K562 (cell line): ENCODE measurements around the gene SKIDA1. TPM values are rescaled to one million over a fixed set of nuclear protein-coding genes. Genes with fewer than 3 reads are reported as not detected.

Source experiments
- ARNT ChIP-seq, 2 experiments: fragments of 450-650 bp; IDR thresholded peaks; 2 replicates each; pipeline ENCODE4 v1.6.1; 2016; ENCODE audit warnings: mild to moderate bottlenecking in 1 of 2
- ASH1L ChIP-seq: fragments of 450-650 bp; IDR thresholded peaks from 2 replicates; pipeline ENCODE4 v1.6.1; 2018; ENCODE audit warnings: borderline replicate concordance, mild to moderate bottlenecking, low read depth; ENCODE audit not compliant: partially characterized antibody
- BACH1 ChIP-seq: fragments of 200-800 bp; sonication (Bioruptor generic); IDR thresholded peaks from 2 replicates; pipeline ENCODE4 v1.6.1; 2016; ENCODE audit warnings: missing genetic modification characterization, missing compliant biosample characterization
- CHD1 ChIP-seq: fragments of 200-600 bp; sonication (generic); IDR thresholded peaks from one replicate; pipeline ENCODE4 v1.6.1; 2012; ENCODE audit warnings: mild to moderate bottlenecking, moderate library complexity, low read length, inconsistent platforms
- CTCF ChIP-seq, 3 experiments: IDR thresholded peaks in 2 of 3; conservative IDR thresholded peaks in 1 of 3; 2 replicates each; pipeline ENCODE4 v1.5.1; 2011 to 2012; ENCODE audit warnings: low read length in 3 of 3, mild to moderate bottlenecking in 3 of 3, control low read depth in 2 of 3, improper control_type of control experiment in 1 of 3, inconsistent platforms in 1 of 3, low read depth in 1 of 3, mixed read lengths in 1 of 3, moderate library complexity in 1 of 3; ENCODE audit not compliant: insufficient read depth in 2 of 3
- EP300 ChIP-seq: IDR thresholded peaks from 2 replicates; pipeline ENCODE4 v1.6.1; 2012; ENCODE audit warnings: low read length, improper control_type of control experiment
- GTF2F1 ChIP-seq: IDR thresholded peaks from 2 replicates; pipeline ENCODE4 v1.6.1; 2011; ENCODE audit warnings: low read depth, low read length, improper control_type of control experiment
- KDM5B ChIP-seq: fragments of 200-600 bp; sonication (generic); IDR thresholded peaks from 2 replicates; pipeline ENCODE4 v1.6.1; 2012; ENCODE audit warnings: low read depth, mild to moderate bottlenecking, moderate library complexity, low read length, control low read depth, inconsistent platforms; ENCODE audit not compliant: insufficient replicate concordance
- MEIS2 ChIP-seq: fragments of 450-650 bp; IDR thresholded peaks from 2 replicates; pipeline ENCODE4 v1.6.1; 2014; ENCODE audit warnings: mild to moderate bottlenecking; ENCODE audit not compliant: partially characterized antibody
- MTA3 ChIP-seq: fragments of 450-650 bp; formaldehyde crosslinking; IDR thresholded peaks from 2 replicates; pipeline ENCODE4 v1.6.1; 2017; ENCODE audit warnings: mild to moderate bottlenecking, borderline replicate concordance
- NONO ChIP-seq, 2 experiments: fragments of 200-400 bp in 1 of 2; fragments of 450-650 bp in 1 of 2; formaldehyde crosslinking in 1 of 2; IDR thresholded peaks; 2 replicates each; pipeline ENCODE4 v1.6.1; 2017; ENCODE audit warnings: low read depth in 2 of 2, mild to moderate bottlenecking in 2 of 2, moderate library complexity in 2 of 2, low read length in 1 of 2
- PHF20 ChIP-seq: fragments of 450-650 bp; IDR thresholded peaks from 2 replicates; pipeline ENCODE4 v1.6.1; 2018; ENCODE audit not compliant: partially characterized antibody
- POLR2AphosphoS2 ChIP-seq: IDR thresholded peaks from 2 replicates; pipeline ENCODE4 v1.6.1; 2012; ENCODE audit warnings: low read length, improper control_type of control experiment
- POLR2AphosphoS5 ChIP-seq: IDR thresholded peaks from 2 replicates; pipeline ENCODE4 v1.6.1; 2011; ENCODE audit warnings: mild to moderate bottlenecking, low read depth, low read length, moderate library complexity; ENCODE audit not compliant: control insufficient read depth, insufficient read depth
- RBBP5 ChIP-seq: fragments of 200-600 bp; sonication (generic); IDR thresholded peaks from 2 replicates; pipeline ENCODE4 v1.6.1; 2012; ENCODE audit warnings: borderline replicate concordance, mild to moderate bottlenecking, low read length, control low read depth, inconsistent platforms; ENCODE audit not compliant: insufficient read depth, poor library complexity, severe bottlenecking
- ZBTB12 ChIP-seq: fragments of 250-450 bp; sonication (Bioruptor Pico); IDR thresholded peaks from 2 replicates; pipeline ENCODE4 v1.4.0; 2020
- ZBTB43 ChIP-seq: sonication (generic); formaldehyde crosslinking; IDR thresholded peaks from 2 replicates; pipeline ENCODE4 v1.8.0; 2023; ENCODE audit warnings: mild to moderate bottlenecking, missing genetic modification reagents
- ZNF609 ChIP-seq: sonication (generic); formaldehyde crosslinking; IDR thresholded peaks from 2 replicates; pipeline ENCODE4 v1.8.1; 2023; ENCODE audit warnings: missing genetic modification reagents, mild to moderate bottlenecking, borderline replicate concordance
- polyA plus RNA-seq, 8 experiments: library from polyadenylated mRNA; depleted of rRNA in 4 of 8; stranded (reverse) in 5 of 8; unstranded in 3 of 8; fragments of >200 nt; fragmentation: Nextera tagmentation in 2 of 8; fragmentation: Illumina TruSeq in 1 of 8; extraction: Ambion mirVana in 2 of 8; extraction: Trizol in 1 of 8; gene quantifications; 2 replicates each; pipeline versions ENCODE4 v1.2.1 to v1.2.3, GENCODE V29; 2011 to 2014; ENCODE audit warnings: inconsistent platforms in 1 of 8, missing spikeins in 1 of 8
- total RNA-seq, 7 experiments: library from RNA; depleted of rRNA in 6 of 7; stranded (reverse); fragments of >200 nt in 6 of 7; fragmentation: Illumina TruSeq in 2 of 7; extraction: Trizol in 2 of 7; gene quantifications; 2 replicates each; pipeline versions ENCODE4 v1.2.1 to v1.2.3, GENCODE V29; 2011 to 2021; ENCODE audit warnings: low replicate concordance in 1 of 7

SKIDA1 gene
- total and polyA plus RNA-seq, 9 of the 15 experiments (the other 6 are each of a cell fraction or from before 2014, with no cell fraction given) = 0.05 to 1.1 (median 0.42) TPM

- TF ChIP-seq ZBTB12 (CRISPR knock-in tag) (no peak), ARNT (IDR thresholded peaks at IDR 0.05) (no peak), POLR2AphosphoS5 (peak; percentile 57; the same call in 1 of the 2 replicates), EP300 (peak; percentile 67; the same call in 1 of the 2 replicates), MEIS2 (no peak), CTCF (IDR thresholded peaks at IDR 0.05 in 2 of 3, conservative IDR thresholded peaks at IDR 0.05 in 1 of 3; ENCODE audit: insufficient read depth in 2 of 3, low read depth in 1 of 3, low read length in 3 of 3) (peak; percentile 92 to 94 (median 92)), ZBTB43 (CRISPR knock-in tag) (0 out of 2 replicates have a peak, but pooled peaks have one; percentile 45), PHF20 (no peak), KDM5B (no peak), ASH1L (no peak), GTF2F1 (no peak), BACH1 (tag) (no peak), NONO (IDR thresholded peaks at IDR 0.05; ENCODE audit: low read depth in 2 of 2, low read length in 1 of 2) (peak in 1 of 2 experiments; percentile 77; a peak in 2 of 4 replicates), CHD1 (no peak), ZNF609 (CRISPR knock-in tag) (no peak), POLR2AphosphoS2 (no peak), MTA3 (peak; percentile 42), RBBP5 (no peak)
These were observed 29.6 kb downstream of the SKIDA1 start (continued) for GRCh38 chr10:21495752-21496342.
